HCT116 (cell line): ENCODE measurements around the gene PGLYRP4. TPM values are rescaled to one million over a fixed set of nuclear protein-coding genes. Genes with fewer than 3 reads are reported as not detected.

Experiments used
- ATAC-seq: fragments of 200-7000 bp; cut with Tn5 transposase; 2 replicates; pipeline ENCODE4 v1.9.1; 2020; ENCODE audit warnings: mild to moderate bottlenecking, moderate library complexity
- BruUV-seq: library from RNA; stranded (reverse); fragments of 400-500 nt; replicated peaks from 2 replicates; lab custom pipeline; 2021; lab: Mats Ljungman, UMichigan
- CTCF ChIA-PET: fragments of 300-600 bp; sonication (Branson Sonifier 250); formaldehyde crosslinking; loops from one replicate; lab custom pipeline; 2021; ENCODE audit warnings: antibody characterized with exemption; lab: Charles Lee
- POLR2A ChIA-PET: fragments of 300-600, 350-600 bp; sonication (Branson Sonifier 250); formaldehyde crosslinking; loops from one replicate; lab custom pipeline; 2021; ENCODE audit warnings: antibody characterized with exemption; lab: Charles Lee
- RAD21 ChIA-PET, 2 experiments: fragments of 300-600 bp; sonication (Branson Sonifier 250); formaldehyde crosslinking; loops; one replicate each; lab custom pipeline; 2023; ENCODE audit warnings: low total read pairs in 2 of 2; ENCODE audit not compliant: uncharacterized antibody in 2 of 2, unreplicated experiment in 2 of 2, low non-redundant PET in 1 of 2; lab: Charles Lee
- DNase-seq: peaks from one replicate; pipeline ENCODE4 v3.0.0-alpha.2; 2010; ENCODE audit warnings: low read depth, low spot score
- H2AFZ ChIP-seq: fragments of 200-600 bp; shearing (Covaris generic), sonication (generic); 2 replicates; pipeline ENCODE4 v1.6.1; 2017; ENCODE audit warnings: low read depth, mixed run types, mixed read lengths, antibody characterized with exemption, low read length; ENCODE audit not compliant: poor library complexity, severe bottlenecking
- H3K27ac ChIP-seq: 2 replicates; pipeline ENCODE4 v1.5.1; 2012; ENCODE audit warnings: low read depth, low read length
- H3K27me3 ChIP-seq: fragments of 200-600 bp; sonication (generic); 2 replicates; pipeline ENCODE4 v1.6.1; 2016; ENCODE audit warnings: mixed run types, low read length, mixed read lengths; ENCODE audit not compliant: insufficient read depth
- H3K36me3 ChIP-seq, 2 experiments: fragments of 200-500 bp in 1 of 2; fragments of 200-600 bp in 1 of 2; sonication (Bioruptor generic) in 1 of 2; sonication (generic) in 1 of 2; 2 replicates each; pipeline versions ENCODE4 v1.5.1 to v1.6.1; 2014 to 2016; ENCODE audit warnings: low read length in 2 of 2, inconsistent platforms in 1 of 2, mixed read lengths in 1 of 2, mixed run types in 1 of 2; ENCODE audit not compliant: insufficient read depth in 2 of 2, control insufficient read depth in 1 of 2
- H3K4me1 ChIP-seq, 2 experiments: fragments of 200-600 bp in 1 of 2; sonication (generic) in 1 of 2; 2 replicates each; pipeline versions ENCODE4 v1.5.1 to v1.6.1; 2012 to 2017; ENCODE audit warnings: low read length in 2 of 2, inconsistent platforms in 1 of 2, mild to moderate bottlenecking in 1 of 2, mixed read lengths in 1 of 2, mixed run types in 1 of 2, moderate library complexity in 1 of 2; ENCODE audit not compliant: insufficient read depth in 2 of 2, control insufficient read depth in 1 of 2
- H3K4me2 ChIP-seq: fragments of 200-600 bp; sonication (generic); 2 replicates; pipeline ENCODE4 v1.6.1; 2017; ENCODE audit warnings: mixed run types, low read length, mixed read lengths
- H3K4me3 ChIP-seq, 2 experiments: fragments of 200-600 bp in 1 of 2; sonication (generic) in 1 of 2; replicated peaks in 1 of 2; 2 replicates each; pipeline ENCODE4 v1.5.1; 2011 to 2016; ENCODE audit warnings: low read length in 2 of 2, control low read depth in 1 of 2, low read depth in 1 of 2, mild to moderate bottlenecking in 1 of 2, mixed read lengths in 1 of 2, mixed run types in 1 of 2
- H3K79me2 ChIP-seq: fragments of 200-600 bp; sonication (generic); 2 replicates; pipeline ENCODE4 v1.6.1; 2017; ENCODE audit warnings: mild to moderate bottlenecking, mixed run types, low read length, moderate library complexity, mixed read lengths; ENCODE audit not compliant: insufficient read depth
- H3K9ac ChIP-seq: fragments of 200-600 bp; sonication (generic); 2 replicates; pipeline ENCODE4 v1.6.1; 2016; ENCODE audit warnings: low read length, mixed read lengths
- H3K9me2 ChIP-seq: fragments of 200-600 bp; sonication (generic), shearing (Covaris generic); 2 replicates; pipeline ENCODE4 v1.6.1; 2017; ENCODE audit warnings: mixed run types, mild to moderate bottlenecking, moderate library complexity; ENCODE audit not compliant: insufficient read depth
- H3K9me3 ChIP-seq, 2 experiments: fragments of 200-500 bp in 1 of 2; fragments of 200-600 bp in 1 of 2; sonication (Bioruptor generic) in 1 of 2; sonication (generic) in 1 of 2; 2 replicates each; pipeline ENCODE4 v1.6.1; 2014 to 2017; ENCODE audit warnings: low read length in 2 of 2, mixed read lengths in 2 of 2, inconsistent platforms in 1 of 2, low read depth in 1 of 2, mild to moderate bottlenecking in 1 of 2, mixed run types in 1 of 2, moderate library complexity in 1 of 2; ENCODE audit not compliant: control insufficient read depth in 1 of 2, insufficient read depth in 1 of 2
- H4K20me1 ChIP-seq: fragments of 200-600 bp; sonication (generic), shearing (Covaris generic); 2 replicates; pipeline ENCODE4 v1.6.1; 2017; ENCODE audit warnings: mixed run types, mild to moderate bottlenecking, moderate library complexity; ENCODE audit not compliant: insufficient read depth
- CEBPB ChIP-seq: IDR thresholded peaks from 2 replicates; pipeline ENCODE4 v1.6.1; 2012; ENCODE audit warnings: low read depth
- EZH2phosphoT487 ChIP-seq: fragments of 200-600 bp; IDR thresholded peaks from 2 replicates; pipeline ENCODE4 v1.6.1; 2018; ENCODE audit warnings: antibody characterized with exemption, borderline replicate concordance
- FOSL1 ChIP-seq: IDR thresholded peaks from 2 replicates; pipeline ENCODE4 v1.6.1; 2012; ENCODE audit warnings: low read depth
- SRF ChIP-seq: IDR thresholded peaks from 2 replicates; pipeline ENCODE4 v1.6.1; 2012; ENCODE audit warnings: low read depth
- intact Hi-C: fragments of 100-400 bp; cut with micrococcal nuclease; formaldehyde crosslinking; loops from 2 replicates; pipeline ENCODE4 v1.10.0; 2022
- total RNA-seq: library from RNA; stranded (reverse); gene quantifications from one replicate; pipeline ENCODE4 v1.2.1, GENCODE V29; 2021; ENCODE audit not compliant: unreplicated experiment
- TF ChIP-seq, protein P1 (sequence below), 3 experiments: fragments of 200-600 bp in 1 of 3; sonication (generic) in 1 of 3; IDR thresholded peaks in 2 of 3; conservative IDR thresholded peaks in 1 of 3; 2 replicates each; pipeline ENCODE4 v1.5.1; 2012 to 2017; ENCODE audit warnings: low read depth in 2 of 3, low read length in 2 of 3, antibody characterized with exemption in 1 of 3, borderline replicate concordance in 1 of 3, control low read depth in 1 of 3, mild to moderate bottlenecking in 1 of 3, mixed read lengths in 1 of 3, mixed run types in 1 of 3, moderate library complexity in 1 of 3; ENCODE audit not compliant: insufficient read depth in 1 of 3
- TF ChIP-seq, protein P2 (sequence below): IDR thresholded peaks from 2 replicates; pipeline ENCODE4 v1.6.1; 2012

The PGLYRP4 gene
- total RNA-seq, 1 experiment from 2014 or later, result not detected

DNA sequence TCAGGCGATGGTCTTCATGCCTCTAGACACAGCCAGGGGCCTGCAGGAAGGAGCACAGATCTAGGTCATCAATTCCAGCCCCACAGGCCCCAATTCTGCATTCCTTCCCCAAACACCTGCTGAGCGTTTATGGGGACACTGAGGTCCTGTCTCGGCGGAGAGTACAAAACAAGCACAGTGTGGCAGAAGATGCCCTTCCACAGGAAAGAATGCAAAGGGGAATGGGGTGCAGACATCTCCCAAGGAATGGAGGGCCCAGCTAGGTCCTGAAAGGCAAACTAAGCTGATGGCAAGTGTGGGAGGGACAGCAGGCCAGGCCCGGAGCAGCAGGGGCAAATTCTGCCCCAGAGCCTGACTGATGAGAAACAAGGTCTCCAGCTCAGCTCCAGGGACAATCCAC lies 45.8 kb upstream of the PGLYRP4 start:
- Histone ChIP-seq H3K27me3 (peaks cover 76% of the 10 kb centered on the region), H3K9ac (no peak overlapping the region), H3K27ac (no peak overlapping the region), H4K20me1 (no peaks in the 10 kb centered on the region), H3K9me3 (no peaks in the 10 kb centered on the region), H3K9me2 (no peaks in the 10 kb centered on the region), H3K79me2 (no peaks in the 10 kb centered on the region), H3K4me3 (no peak overlapping the region), H3K4me1 (no peaks in the 10 kb centered on the region), H3K4me2 (no peak overlapping the region), H3K36me3 (no peaks in the 10 kb centered on the region), H2AFZ (no peak overlapping the region)
- ChIA-PET RAD21 (no interaction called here), POLR2A (no interaction called here), CTCF (no interaction called here)
- intact Hi-C loops, result no loop called here
- DNase-seq (no peak), ATAC-seq (no peak)
- TF ChIP-seq, protein P1, sequence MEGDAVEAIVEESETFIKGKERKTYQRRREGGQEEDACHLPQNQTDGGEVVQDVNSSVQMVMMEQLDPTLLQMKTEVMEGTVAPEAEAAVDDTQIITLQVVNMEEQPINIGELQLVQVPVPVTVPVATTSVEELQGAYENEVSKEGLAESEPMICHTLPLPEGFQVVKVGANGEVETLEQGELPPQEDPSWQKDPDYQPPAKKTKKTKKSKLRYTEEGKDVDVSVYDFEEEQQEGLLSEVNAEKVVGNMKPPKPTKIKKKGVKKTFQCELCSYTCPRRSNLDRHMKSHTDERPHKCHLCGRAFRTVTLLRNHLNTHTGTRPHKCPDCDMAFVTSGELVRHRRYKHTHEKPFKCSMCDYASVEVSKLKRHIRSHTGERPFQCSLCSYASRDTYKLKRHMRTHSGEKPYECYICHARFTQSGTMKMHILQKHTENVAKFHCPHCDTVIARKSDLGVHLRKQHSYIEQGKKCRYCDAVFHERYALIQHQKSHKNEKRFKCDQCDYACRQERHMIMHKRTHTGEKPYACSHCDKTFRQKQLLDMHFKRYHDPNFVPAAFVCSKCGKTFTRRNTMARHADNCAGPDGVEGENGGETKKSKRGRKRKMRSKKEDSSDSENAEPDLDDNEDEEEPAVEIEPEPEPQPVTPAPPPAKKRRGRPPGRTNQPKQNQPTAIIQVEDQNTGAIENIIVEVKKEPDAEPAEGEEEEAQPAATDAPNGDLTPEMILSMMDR (IDR thresholded peaks at IDR 0.05 in 2 of 3, conservative IDR thresholded peaks at IDR 0.05 in 1 of 3; ENCODE audit: borderline replicate concordance in 1 of 3, insufficient read depth in 1 of 3, low read depth in 2 of 3, low read length in 2 of 3), result 0 out of 6 replicates have a peak, but pooled peaks of 1 of the 3 experiments have one; percentile 5
- TF ChIP-seq, protein P2, sequence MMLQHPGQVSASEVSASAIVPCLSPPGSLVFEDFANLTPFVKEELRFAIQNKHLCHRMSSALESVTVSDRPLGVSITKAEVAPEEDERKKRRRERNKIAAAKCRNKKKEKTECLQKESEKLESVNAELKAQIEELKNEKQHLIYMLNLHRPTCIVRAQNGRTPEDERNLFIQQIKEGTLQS, result no peak
- TF ChIP-seq EZH2phosphoT487, result no peak
- TF ChIP-seq SRF, result no peak
- no TSS peak for BruUV-seq

DNA sequence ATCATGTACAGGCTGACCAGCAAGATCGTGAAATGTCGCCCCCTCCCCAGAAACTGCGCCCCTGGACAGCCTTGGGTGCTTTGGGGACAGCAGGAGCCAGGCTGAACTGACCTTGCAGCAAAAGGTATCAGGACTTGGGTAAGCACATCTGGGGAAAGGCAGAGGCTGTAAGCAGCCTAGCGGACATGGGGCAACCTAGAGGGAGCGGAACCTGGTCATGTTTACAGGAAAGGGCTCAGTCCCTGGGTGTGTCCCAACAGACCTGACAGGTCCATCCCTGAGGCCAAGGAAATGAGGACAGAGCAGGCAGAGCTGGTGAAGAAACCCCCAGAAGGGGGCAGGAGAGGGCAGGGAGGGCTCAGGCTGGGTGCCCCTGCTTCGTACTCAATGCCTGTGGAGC lies 45.3 kb upstream of the PGLYRP4 start:
- intact Hi-C loops, result no loop called here
- Histone ChIP-seq H3K27me3 (peaks cover 81% of the 10 kb centered on the region), H3K4me3 (no peak overlapping the region), H4K20me1 (no peaks in the 10 kb centered on the region), H3K79me2 (no peaks in the 10 kb centered on the region), H3K9ac (no peak overlapping the region), H3K27ac (no peak overlapping the region), H2AFZ (no peak overlapping the region), H3K4me1 (no peaks in the 10 kb centered on the region), H3K9me2 (no peaks in the 10 kb centered on the region), H3K9me3 (no peaks in the 10 kb centered on the region), H3K4me2 (no peak overlapping the region), H3K36me3 (no peaks in the 10 kb centered on the region)
- TF ChIP-seq FOSL1 (no peak), CEBPB (no peak)
- TF ChIP-seq, protein P1 (IDR thresholded peaks at IDR 0.05 in 2 of 3, conservative IDR thresholded peaks at IDR 0.05 in 1 of 3; ENCODE audit: borderline replicate concordance in 1 of 3, insufficient read depth in 1 of 3, low read depth in 2 of 3, low read length in 2 of 3), result 0 out of 6 replicates have a peak, but pooled peaks of 2 of the 3 experiments have one; percentile 6 to 8
- DNase-seq (no peak), ATAC-seq (peak; percentile 64)
- CTCF ChIA-PET, result no interaction called here
- no TSS peak for BruUV-seq
- POLR2A ChIA-PET, result no interaction called here
- RAD21 ChIA-PET, result no interaction called here
